SIG-M5 treated with dmso at 0.1 percent for 504 hours (cell line): ENCODE measurements around the gene MTHFR.

ENCODE experiments used
- DNase-seq: peaks from one replicate; lab custom pipeline; 2025; ENCODE audit not compliant: unreplicated experiment; lab: John Stamatoyannopoulos, UW

Gene MTHFR

GRCh38 chr1:11783556-11783955 lies 22.2 kb downstream of the MTHFR start:
- no peak for DNase-seq

GRCh38 chr1:11782127-11782708 lies 23.5 kb downstream of the MTHFR start:
- no peak for DNase-seq

- no peak for DNase-seq
Measured at GRCh38 chr1:11781297-11781696, 24.5 kb downstream of the MTHFR start.

DNA sequence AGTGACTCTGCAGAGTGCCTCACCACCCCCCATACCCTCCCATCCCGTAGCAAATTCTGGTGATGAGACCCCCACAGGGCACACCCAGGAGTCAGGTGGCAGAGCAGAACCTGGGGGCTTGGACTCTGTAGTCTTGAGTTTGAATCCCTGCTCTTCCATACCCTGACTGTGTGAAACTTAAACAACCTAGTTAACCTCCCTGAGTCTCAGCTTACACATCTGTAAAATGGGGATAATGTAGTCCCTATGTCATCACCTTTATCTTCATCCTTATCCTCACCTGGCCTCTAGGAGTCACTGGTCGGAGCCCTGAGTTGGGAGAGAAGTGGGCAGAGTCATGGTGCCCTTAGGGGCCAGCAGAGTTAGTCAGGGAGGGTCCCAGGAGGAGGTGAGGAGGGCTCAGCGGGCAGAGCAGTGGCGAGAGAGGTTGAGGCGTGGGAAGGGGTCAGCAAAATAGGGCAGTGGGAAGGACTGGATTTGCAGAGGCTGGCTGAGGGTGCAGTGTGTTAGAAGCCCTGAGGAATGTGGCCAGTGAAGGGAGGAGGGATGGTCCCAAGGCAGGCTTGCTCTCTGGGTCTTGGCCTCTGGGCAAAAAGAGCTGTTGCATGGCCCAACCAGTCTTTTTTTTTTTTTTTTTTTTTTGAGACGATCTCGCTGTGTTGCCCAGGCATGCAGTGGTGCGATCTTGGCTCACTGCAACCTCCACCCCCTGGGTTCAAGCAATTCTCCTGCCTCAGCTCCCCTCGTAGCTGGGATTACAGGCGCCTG lies 25.2 kb downstream of the MTHFR start:
- DNase-seq, result no peak

DNA sequence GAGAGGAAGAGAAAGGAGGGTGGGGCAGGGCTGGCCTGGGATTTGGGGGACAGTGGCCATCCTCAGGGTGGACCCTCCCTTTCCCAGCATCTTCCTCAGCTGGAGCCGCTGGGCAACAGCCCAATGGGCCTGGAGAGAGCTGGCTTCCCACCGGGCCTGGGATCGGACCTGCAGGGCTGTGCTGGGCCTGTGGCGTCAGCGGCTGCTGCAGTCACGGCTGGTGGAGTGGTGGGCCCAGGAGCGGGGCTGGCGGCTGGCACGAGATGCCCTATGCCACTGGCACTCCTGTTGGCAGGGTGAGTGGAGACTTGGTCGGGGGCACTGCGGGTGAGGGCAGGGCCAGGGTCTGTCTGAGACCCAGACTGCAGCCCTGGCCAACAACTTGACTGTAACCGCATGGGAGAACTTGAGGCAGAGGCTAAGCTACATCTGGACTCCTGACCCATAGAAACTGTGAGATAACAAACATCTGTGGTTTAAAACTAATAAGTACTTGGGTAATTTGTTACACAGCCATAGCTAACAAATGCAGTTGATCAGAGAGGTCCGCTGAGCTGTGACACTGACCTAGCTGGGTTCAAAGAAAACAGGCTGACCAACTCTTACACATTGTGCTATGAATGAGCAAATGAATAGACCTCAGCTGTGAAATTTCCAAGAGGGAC lies 25.9 kb downstream of the MTHFR start:
- no peak for DNase-seq

- DNase-seq, result no peak
Measured at GRCh38 chr1:11778844-11779623, 26.7 kb downstream of the MTHFR start.

DNA sequence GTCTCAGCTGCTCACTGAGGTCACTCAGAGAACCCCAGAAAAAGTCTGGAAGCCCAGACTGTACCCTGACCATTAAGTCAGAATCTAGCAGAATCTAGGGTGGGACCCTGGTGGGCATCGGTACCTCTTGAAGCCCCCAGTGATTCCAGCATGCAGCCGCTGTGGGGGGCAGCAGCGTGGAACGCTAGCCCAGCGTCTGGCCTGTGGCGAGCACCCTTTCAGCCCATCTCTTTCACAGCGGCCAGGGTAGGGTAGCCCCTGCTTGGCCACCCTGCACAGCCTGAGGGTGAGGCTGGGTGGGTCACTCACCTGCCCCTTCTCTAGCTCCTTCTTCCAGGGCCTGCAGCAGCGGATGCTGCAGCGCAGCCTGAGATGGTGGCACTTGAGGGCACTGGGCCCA lies 27.4 kb downstream of the MTHFR start:
- no peak for DNase-seq

GRCh38 chr1:11777658-11778322 lies 28.0 kb downstream of the MTHFR start:
- DNase-seq, result no peak

GRCh38 chr1:11774753-11775152 lies 31.0 kb downstream of the MTHFR start:
- DNase-seq, result no peak

- DNase-seq, result peak; percentile 28
Measured at GRCh38 chr1:11772458-11772857, 33.3 kb downstream of the MTHFR start.

GRCh38 chr1:11771481-11772043 lies 34.2 kb downstream of the MTHFR start:
- no peak for DNase-seq

DNA sequence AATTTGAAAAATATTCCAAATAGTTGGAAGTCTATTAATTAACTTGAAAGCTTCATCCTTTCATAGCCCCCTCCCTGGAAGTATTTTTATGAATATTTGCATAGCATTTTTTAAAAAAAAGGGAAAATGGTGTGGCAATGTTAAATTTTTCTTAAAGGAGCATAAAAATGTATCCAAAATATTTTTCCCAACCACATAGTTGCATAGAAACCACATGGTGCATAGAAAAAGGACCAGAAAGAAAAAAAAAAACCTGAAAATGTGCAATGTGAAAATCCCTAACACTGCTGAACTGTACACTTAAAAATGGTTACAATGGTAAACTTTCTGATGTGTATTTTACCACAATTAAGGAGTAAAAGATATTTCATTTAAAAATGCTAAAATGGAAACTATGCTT lies 35.8 kb downstream of the MTHFR start:
- DNase-seq, result no peak

DNA sequence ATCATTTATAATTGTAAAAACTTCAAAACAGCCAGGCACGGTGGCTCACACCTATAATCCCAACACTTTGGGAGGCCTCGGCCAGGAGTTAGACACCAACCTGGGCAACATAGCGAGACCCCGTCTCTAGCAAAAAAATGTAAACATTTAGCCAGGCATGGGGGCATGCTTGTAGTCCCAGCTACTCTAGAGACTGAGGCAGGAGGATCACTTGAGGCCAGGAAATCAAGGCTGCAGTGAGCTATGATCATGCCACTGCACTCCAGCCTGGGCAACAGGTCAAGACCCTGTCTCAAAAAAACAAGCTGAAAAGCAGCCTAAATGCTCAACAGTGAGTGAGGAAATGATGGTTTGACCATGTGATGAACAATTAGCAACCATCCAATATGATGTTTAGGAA lies 36.5 kb downstream of the MTHFR start:
- DNase-seq, result no peak

GRCh38 chr1:11768821-11769220 lies 36.9 kb downstream of the MTHFR start:
- DNase-seq, result no peak

GRCh38 chr1:11767922-11768704 lies 37.7 kb downstream of the MTHFR start:
- no peak for DNase-seq

DNA sequence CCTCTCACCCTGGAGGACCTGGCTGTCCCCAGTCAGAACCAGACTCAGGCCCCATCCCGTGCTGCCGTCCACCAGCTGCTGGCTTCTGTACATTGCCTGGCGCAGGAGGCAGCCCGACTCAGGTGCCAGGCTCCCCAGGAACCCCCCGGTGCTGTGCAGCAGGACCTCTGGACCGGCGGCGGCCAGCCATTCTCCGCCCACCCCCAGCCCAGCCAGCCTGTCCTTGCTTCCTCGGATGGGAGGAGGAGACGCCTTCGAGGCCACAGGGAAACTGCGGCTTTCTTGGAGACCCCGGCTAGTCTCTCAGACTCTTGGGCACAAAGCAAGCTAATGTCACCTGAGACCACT lies 39.4 kb downstream of the MTHFR start:
- DNase-seq, result no peak

DNA sequence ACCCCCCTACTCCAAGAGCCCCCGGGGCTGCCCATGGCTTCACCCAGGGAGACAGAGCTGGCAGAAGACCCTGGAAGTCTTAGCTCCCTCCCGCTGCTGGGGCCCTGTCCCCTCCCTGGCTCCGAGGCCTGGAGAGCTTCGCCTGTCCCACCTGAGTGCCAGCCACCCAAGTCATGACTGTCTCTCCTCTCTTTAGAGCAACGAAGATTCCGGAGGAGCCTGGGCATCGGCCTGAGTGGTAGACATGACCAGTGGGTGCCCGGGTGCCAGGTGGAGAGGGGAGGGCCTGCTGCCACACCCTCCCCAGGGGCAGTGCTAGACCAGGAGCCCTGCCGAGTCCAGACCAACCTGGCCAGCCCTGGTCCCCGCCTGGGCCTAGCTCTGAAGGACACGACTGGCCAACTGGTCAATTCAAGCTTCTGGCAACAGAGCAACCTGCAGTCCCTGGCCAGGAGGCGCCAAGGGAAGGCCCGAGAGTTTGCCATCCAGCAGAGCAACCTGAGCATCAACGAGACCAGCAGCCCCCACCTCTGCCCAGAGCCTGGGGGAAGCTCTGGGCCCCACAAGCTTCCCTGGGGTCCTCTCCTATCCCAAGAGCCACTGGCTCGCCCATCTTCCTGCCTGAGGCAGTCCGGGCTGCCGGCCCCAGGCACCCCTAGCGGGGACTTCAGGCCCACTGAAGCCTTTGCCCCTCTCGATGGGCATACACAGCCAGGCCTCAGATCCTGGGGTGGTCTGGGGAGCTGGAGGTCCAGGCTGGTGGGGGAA lies 39.9 kb downstream of the MTHFR start:
- DNase-seq, result no peak

- no peak for DNase-seq
Measured at GRCh38 chr1:11764519-11764918, 41.2 kb downstream of the MTHFR start.

DNA sequence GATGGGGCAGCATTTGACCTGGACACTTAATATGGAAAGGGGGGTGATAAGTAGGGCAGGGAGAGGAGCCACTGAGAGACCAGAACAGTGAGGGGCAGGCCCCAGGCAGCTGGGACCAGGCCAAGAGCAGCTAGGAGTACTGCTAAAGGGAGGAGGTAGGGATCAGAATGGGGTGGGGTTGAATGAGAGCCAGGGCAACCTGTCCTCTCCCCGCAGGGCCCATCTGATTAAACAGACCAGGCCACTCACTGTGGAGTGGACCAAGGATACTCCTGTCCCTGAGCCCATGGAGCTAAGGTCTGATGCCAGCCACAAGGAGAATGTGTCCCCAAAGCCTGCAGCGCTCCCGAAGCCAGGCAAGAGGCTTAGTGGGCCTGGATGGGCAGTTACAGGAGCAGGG lies 41.6 kb downstream of the MTHFR start:
- no peak for DNase-seq
